Activated gamma-delta T cell (primary cell): Measurements from ENCODE around the gene RAB8B.
"Not testable (repeated sequence)": the region's sequence is repeated elsewhere in the genome, so short reads cannot be mapped to it uniquely, and the experiment has no call there.

Experiments used
- DNase-seq: peaks from one replicate; lab custom pipeline; 2025; lab: John Stamatoyannopoulos, UW

RAB8B gene

DNA sequence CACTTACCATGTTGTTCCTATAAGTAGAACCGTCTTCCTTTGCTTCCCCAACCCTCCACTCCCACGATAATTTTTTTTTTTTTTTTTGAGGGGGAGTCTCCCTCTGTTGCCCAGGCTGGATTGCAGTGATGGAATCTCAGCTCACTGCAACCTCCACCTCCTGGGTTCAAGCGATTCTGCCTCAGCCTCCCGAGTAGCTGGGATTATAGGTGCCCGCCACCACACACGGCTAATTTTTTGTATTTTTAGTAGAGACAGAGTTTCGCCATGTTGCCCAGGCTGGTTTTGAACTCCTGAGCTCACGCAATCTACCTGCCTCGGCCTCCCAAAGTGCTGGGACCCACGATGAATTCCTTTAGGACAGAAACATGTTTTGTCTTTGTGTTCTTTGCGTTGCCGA is 19.4 kb downstream of the RAB8B start:
- DNase-seq: not testable (repeated sequence)

DNA sequence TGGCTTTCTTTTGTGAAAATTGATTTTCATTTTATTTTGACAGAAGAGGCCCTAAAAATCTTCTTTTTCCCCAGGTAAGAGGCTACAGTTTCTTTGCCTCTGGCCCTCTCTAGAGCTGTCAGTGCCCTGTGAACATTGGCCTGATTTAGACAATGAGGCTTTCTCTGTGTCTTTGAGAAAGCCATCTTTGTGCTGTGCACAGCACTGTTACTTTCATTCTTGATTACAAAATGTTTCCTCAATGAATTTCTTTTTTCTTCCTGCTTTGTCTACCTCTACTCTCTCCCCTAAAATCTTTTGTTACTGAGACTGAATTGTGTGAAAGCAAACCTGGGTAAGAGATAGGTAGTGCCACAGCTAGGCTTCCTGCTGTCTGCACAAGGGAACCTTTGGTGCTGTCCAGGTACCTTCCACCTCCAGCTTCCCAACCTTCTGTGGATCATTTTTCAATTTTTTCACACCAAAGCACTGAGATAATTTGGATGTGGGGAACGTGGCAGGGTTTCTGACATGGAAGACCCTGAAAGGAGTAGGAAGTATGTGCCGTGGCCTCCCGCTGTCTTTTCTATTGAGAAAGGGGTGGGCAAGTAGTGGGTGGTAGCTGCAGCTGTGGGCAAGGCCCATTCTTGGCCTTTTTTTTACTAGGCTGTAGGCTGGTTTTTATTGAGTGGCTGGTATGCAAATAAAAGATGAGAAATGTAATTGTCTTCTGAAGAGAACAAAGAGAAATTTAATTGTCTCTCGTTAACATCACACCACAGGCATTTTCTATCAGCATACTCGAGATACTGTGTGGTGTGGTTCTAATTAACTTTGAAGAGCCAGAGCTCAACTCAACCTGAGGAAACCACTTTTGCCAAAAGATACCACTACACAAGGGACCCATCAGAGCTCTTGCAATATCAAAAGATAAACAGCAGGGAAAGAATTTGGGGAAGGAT is 21.0 kb downstream of the RAB8B start:
- no peak for DNase-seq

DNA sequence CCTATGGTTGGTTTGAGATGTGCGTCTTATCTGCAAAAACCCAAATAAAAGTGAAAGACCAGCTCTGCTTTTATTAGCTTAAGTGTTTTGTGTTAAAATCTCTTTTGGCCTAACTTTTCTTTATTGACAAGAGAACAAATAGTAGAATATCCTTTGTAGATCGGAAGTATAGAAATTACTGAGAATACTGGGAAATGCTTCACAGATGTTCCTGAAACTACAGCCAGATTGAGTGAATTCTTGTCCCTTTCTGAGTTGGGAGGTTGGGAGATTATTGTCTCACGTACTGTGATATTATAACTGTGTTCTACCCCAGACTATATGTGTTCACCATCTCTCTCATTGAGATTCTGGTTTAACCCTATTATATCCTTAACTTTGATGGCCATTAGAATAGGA is 21.7 kb downstream of the RAB8B start:
- no peak for DNase-seq

DNA sequence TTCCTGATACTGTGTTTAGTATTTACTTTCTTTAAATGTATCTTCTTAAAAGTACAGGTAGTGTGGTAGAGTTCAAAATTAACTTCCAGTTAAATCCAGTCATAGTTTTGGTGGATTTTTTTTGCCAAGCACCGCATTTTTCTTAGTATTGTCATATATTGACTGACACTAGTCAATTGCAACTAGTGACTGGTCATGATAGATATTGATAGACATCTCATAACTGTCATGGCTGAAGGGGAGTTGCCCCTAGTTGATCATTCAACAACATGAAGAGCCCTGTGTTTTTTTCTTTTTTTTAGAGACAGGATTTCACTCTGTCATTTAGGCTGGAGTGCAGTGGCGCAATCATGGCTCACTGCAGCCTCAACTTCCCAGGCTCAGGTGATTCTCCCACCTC is 22.1 kb downstream of the RAB8B start:
- no peak for DNase-seq

DNA sequence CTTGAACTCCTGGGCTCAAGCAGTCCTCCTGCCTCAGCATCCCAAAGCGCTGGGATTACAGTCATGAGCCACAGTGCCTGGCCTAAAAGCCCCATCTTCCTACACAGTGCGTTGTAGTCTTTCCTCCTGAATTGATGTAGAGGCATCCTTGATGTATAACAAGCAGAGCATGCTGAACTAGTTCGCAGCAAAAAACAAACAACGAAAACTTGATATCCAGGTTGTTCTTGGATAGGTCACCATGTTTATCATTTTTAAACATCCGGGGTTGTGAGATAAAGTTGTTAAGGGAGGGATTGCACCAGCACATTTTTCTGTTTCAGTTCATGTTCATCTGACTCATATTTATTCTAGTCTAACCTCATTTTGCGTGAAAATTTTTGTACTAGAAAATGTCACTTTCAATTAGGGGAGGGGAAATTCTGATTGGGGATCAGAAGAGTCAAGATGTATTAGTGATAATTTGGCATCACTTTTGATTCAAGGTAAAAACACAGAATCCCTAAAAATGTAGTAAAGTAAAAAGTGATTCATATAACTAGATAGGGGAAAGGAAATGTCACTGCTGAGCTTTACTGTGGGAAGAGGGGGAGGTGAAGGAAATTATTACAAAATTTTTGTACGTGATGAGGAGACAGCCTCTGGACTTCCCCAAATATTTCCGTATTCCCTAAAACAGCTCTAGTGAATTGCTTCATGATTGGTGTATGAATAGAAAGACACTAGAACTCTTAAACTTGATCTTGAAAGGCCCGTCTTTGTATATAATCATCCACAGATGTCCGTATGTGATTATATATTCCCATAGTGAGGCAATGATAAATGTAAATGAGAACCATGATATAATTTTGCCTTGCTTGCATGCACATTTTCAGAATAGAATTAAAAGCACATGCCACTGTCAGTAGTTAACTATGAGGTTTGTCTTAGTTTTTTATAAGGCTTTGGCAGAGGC is 22.9 kb downstream of the RAB8B start:
- no peak for DNase-seq

DNA sequence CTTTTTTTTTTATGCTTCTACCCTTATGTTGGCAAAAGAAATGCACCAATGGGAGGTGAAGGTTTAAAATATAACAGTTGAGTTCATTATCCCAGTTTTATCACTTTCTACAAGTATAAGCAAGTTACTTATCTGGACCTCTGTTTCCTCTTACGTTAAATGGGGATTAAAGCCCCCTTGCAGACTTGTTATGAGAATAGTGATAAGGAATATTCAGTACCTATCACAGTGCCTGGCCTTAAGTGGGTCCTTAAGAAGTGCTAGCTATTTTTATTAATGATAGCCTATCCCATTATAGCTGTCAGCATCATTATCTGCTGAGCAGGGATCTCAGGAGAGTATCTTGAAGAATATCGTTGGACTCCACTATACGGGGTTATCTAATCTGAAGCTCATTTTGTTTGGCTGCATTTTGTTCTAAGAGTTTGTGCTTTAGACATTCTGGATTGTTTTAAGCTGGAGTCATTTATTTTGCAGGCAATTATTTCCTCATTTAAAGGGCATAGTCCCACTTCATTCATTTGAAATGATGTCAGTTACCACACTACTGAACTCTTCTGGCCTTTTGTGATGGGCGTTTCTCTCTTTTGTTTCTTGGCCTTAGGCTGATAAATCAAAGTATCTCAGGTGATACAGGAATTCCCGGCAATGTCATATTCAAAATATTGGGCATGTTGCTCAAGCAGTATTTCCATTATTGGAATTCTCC is 28.8 kb downstream of the RAB8B start:
- no peak for DNase-seq

DNA sequence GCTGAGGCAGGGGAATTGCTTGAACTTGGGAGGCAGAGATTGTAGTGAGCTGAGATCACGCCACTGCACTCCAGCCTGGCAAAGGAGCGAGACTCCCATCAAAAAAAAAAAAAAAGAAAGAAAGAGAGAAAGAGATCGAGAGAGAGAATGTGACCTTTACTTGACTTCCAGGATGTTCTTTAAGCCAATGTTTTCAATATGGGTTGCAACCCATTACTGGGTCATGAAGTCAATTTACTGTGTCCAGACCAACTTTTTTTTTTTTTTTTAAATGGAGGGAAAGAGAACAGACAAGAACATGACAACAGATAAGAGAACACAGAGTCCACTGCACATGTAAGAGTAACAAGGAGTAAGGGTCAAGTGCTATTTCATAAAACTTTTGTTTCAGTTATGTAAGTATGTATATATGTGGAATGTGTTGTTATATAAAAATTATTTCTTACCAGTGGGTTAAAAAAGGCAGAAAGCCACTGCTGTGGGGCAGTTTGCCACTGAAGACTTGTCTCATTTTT is 29.8 kb downstream of the RAB8B start:
- DNase-seq: no peak

DNA sequence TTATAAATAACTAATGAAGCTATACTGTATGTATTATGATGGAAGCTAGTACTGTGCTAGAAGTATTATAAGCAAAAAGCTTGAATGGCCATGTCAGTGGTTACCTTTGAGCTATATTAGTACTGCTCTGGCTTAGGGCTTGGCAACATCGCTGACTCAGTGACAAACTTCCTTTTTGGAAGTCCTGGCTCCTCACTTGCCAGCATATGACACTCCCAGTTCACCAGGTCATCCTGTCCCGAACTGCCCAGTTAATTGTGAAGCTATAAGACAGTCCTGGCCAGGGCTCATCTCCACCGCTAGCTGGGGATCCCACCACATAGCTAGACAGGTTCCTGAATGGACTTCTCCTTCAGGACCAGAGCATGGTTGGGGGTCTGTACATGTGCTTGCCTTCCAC is 31.9 kb downstream of the RAB8B start:
- no peak for DNase-seq

DNA sequence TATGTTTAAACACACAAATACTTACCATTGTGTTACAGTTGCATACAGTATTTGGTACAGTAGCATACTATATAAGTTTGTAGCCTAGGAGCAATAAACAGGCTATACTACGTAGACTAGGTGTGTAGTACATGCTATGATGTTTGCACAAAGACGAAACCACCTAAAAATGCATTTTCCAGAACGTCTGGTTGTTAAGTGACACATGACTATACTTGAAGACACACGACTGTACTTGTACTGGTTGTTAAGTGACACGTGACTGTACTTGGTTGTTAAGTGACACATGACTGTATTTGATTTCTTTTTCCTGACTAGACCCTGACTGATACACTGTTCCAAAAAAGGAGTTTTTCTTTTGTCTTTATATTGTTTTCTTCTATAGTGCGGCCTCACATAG is 34.1 kb downstream of the RAB8B start:
- DNase-seq: no peak

DNA sequence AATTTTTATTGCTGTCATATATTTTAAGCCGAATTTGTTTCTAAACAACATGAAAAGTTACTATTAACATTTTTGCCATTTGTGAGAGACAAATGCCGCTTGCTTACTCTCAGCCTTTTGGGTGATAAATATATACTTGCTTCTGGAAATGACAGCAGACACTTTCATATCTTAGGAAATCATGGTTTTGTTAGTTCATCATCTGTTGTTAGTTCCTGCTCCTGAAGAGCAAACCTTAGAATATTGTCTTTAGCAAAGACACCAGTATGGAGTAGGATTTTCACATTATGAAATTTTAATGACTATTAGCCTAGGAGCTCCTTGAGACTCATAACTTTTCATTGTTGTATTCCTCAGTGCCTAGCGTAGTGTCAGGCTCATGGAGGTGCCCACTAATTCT is 36.0 kb downstream of the RAB8B start:
- no peak for DNase-seq

DNA sequence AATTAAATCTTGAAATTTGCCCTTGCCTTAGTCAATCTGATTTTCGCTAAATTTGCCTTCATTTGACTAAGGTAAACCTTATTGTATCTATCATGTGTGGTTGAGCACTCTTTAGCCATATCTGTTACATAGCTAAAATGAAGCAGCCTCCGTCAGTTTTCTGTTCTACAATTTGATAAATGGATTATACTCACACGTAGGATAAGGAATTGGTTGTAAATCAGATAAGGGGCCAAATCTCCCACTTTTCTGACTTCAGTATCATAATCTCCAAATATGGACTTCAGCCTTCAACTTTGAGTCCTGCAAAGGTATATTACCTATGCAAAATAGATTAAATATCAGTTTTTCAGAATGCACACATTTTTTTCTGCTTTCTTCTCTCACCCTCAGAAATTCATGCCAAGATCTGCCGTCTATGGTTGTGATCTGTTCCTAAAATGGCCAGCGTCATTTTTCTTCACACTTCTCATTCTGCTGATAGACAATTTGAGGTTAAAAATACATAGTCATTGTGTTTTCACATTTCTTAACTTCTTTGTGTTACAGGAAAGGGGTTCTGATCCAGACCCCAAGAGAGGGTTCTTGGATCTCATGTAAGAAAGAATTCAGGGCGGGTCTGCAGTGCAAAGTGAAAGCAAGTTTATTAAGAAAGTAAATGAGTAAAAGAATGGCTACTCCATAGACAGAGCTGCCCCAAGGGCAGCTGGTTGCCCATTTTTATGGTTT is 36.9 kb downstream of the RAB8B start:
- no peak for DNase-seq

DNA sequence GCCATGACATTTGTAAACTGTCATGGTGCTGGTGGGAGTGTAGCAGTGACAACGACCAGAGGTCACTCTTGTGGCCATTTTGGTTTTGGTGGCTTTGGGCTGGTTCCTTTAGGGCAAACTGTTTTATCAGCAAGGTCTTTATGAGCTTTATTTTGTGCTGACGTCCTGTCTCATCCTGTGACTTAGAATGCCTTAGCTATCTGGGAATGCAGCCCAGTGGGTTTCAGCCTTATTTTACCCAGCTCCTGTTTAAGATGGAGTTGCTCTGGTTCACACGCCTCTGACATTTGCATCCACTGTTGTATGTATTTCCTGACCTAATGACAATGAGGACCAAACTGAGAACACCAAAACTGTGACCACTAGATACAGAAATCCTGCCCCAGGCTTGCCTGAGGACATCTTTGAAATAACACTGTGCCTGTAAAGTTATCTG is 37.6 kb downstream of the RAB8B start:
- DNase-seq: no peak

DNA sequence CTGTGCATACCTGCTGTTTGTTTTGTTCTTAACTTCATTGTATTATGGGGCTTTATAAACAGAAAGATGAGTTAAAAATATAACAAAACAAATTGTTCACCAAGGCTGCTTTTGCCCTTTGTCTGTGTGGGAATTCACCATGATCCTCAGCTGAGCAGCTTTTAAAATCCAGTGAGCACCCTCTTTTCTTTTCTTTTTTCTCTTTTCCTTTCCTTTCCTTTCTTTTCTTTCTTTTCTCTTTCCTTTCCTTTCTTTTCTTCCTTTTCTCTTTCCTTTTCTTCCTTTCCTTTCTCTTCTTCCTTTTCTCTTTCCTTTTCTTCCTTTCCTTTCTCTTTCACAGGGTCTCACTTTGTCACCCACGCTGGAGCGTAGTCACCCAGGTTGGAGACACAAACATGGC is 38.3 kb downstream of the RAB8B start:
- DNase-seq: no peak

DNA sequence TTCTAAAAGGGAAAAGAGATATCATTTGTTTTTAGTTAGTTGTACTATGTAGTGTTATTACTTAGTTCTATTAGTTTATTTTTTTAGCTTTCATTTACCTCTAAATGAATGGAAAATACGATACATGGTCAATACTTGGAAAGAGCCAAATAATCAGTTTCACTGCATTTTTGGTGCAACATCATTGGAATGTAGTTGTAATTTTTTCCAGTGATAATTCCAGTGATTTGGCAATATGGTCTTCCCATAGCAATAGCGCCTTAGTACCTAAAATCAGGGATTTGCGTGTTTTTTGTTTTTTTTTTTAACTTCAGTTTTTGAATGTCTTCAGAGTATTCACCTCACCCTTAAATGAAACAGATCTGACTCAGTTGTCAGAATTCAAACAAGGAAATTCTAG is 41.8 kb downstream of the RAB8B start:
- no peak for DNase-seq

DNA sequence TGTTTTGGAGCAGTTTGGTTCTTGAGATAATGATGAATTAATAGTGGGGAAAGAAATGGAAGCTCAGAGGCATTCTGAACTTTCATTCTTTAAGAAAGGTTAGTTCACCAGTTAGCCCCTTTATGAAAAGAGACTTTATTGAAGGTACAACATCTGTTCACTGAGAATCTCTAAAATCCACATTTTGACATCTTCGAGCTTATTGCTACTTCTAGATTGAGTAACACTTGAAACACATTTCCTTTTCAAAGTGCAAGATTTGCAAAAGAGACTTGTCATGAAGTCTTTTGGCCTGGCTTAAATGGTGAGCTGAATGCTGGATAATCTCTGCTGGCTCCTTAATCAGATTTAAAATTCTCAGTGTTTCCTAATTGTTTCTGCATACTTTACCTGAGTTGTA is 42.3 kb downstream of the RAB8B start:
- DNase-seq: no peak

DNA sequence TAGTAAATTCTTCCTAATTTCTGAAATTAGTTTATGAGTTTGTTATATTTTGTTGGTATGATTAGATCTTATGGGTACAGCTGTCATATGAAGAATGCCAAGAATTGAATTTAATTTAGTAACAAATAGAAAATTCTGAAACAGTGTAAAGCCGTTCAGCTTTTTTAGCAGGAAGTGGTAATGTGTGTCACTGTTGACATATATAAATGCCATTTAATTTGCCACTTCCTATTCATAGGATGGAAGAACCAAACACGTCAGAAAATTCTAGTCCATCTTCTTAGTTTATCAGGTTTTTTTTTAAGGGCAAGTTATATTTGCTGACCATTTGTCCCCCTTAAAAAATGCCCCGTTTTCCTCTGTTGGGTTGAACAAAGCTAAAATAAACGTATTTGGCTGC is 43.0 kb downstream of the RAB8B start:
- no peak for DNase-seq

DNA sequence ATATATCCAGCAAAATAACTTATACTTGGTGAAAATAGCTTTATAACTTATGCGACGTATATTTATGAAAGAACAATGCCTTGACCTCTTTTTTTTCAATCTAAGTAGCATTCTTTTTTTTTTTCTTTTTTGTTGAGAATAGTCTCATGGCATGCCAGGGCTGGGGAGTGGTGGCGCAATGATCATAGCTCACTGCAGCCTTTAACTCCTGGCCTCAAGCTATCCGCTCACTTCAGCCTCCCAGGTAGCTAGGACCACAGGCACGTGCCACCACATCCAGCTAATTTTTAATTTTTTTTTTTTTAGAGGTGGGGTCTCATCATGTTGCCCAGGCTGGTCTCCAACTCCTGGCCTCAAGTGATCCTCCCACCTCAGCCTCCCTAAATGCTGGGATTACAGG is 43.5 kb downstream of the RAB8B start:
- DNase-seq: no peak

DNA sequence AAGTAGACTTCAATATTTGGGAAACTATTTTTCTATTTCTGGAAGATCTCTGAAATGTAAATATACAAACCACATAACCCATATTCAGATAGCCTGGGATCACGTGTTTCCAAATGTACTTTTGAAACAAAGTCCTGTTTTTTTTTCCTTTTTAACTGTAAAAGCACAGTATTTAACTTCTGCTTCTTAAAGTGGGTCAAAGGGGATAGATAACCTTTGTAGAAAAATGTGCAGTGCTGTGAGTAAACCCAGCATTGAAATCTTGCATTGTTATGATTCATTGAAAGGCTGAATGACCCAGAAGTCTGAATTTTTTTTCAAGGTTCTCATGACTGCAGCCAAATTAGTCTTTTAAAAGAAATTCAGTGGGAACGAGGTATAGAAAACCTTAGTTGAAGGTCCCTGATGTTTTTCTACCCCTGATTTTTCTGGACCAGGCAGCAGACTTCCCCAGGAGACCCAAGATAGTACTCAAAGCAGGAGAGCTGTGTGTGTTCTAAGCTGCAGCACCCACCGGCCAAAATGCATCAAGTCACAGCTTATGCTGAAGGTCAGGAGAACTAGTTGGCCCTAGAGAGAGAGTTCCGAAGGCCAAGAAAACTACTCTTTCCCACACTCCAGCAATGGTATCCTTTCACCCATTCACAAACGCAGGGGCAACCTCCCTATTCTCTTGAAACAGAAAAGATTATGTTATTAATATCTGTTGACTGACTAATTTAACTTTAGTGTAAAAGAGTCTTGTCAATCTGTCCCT is 44.4 kb downstream of the RAB8B start:
- DNase-seq: no peak

DNA sequence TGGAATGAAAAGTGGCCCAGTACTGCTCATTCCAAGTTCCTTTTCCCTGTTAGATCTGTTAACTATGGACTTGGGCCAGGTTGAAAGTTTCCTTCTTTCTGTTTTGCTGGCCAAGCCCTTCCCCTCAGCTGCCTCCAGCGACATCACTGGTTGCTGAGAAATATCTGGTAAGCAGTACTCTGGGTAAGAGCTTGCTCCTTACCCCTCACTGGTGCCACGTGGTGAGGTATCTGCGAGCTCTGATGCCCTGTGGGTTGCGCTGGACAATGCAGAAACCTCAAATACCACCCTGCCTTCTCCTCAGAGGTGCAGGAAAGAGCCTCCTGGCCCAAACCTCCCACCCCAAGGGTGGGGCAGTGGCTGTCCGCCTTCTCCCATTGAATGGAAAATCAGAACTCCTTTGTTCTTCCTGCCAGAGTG is 45.1 kb downstream of the RAB8B start:
- DNase-seq: no peak

DNA sequence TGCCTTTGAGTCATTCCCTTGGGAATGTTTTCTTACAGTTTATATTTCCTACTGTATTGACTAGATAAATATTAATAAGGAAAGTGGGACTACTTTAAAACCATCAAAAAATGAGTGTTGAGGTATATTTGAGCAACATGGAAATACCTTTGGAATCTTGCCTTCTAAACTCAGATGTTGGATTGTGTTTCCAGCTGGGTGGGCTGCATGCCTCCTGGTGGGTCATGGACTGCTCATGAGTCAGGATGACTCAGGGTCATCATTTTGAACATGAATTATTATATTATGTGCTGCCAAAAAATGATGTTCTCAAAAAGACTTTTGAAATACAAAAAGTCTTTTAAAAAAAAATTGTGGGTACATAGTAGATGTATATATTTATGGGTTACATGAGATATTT is 46.9 kb downstream of the RAB8B start:
- no peak for DNase-seq
